ENCODE data around the gene DIRAS1. TPM values are rescaled to one million over a fixed set of nuclear protein-coding genes. Genes with fewer than 3 reads are reported as not detected.

Gene DIRAS1
- total and polyA plus RNA-seq, 2 of the 4 experiments (the other 2 are of a cell fraction): 1.4 to 10.3 TPM

- Histone ChIP-seq H2BK5ac (ENCODE audit: low read depth, low read length, poor library complexity, severe bottlenecking) (no peak overlapping the region), H4K91ac (ENCODE audit: insufficient read depth, low read depth, low read length) (no peak overlapping the region), H2AK5ac (ENCODE audit: low read depth, low read length) (no peak overlapping the region), H4K5ac (ENCODE audit: low read depth, low read length) (no peak overlapping the region), H3K9me3 (ENCODE audit: control insufficient read depth, insufficient read depth, low read length) (no peaks in the 10 kb centered on the region), H3K9me1 (ENCODE audit: insufficient read depth, low read length) (no peaks in the 10 kb centered on the region), H4K20me1 (ENCODE audit: insufficient read depth, low read length) (no peaks in the 10 kb centered on the region; the same call in none of the 2 replicates), H2BK15ac (ENCODE audit: low read depth, low read length) (no peak overlapping the region), H2AFZ (replicated peaks; ENCODE audit: low read length, poor library complexity) (no peak overlapping the region), H3K27me3 (ENCODE audit: control insufficient read depth, insufficient read depth, low read length) (peaks cover 14% of the 10 kb centered on the region), H3K56ac (ENCODE audit: extremely low read depth, insufficient read depth, low read length) (no peak overlapping the region), H2BK20ac (ENCODE audit: low read depth, low read length) (no peak overlapping the region), H3K18ac (ENCODE audit: low read depth, low read length) (no peak overlapping the region), H3K27ac (ENCODE audit: insufficient read depth, low read length) (no peak overlapping the region), H4K8ac (ENCODE audit: low read depth in 2 of 2, low read length in 2 of 2) (no peak overlapping the region), H3K14ac (replicated peaks; ENCODE audit: low read depth, low read length) (no peak overlapping the region), H3K4me1 (ENCODE audit: control insufficient read depth, insufficient read depth, low read length) (no peaks in the 10 kb centered on the region), H3K9ac (ENCODE audit: low read depth, low read length) (no peak overlapping the region), H3K4me2 (ENCODE audit: low read depth, low read length) (no peak overlapping the region), H3K36me3 (ENCODE audit: control insufficient read depth, insufficient read depth, low read length) (peaks cover 10% of the 10 kb centered on the region), H3K79me1 (ENCODE audit: low read depth in 1 of 2, low read length in 2 of 2) (no peaks in the 10 kb centered on the region; a peak in 1 of 4 replicates), H3K4me3 (ENCODE audit: insufficient read depth, low read depth, low read length) (no peak overlapping the region), H3K23ac (ENCODE audit: low read depth, low read length) (no peak overlapping the region), H2AK9ac (replicated peaks; ENCODE audit: low read depth, low read length, poor library complexity) (no peak overlapping the region), H2BK120ac (ENCODE audit: low read depth, low read length) (no peak overlapping the region), H3K4ac (ENCODE audit: low read depth, low read length) (no peak overlapping the region)
- BruUV-seq (replicated peaks): no TSS peak
- dilution Hi-C loops (cut with HindIII; ENCODE audit: low sequenced_read_pairs, unreplicated experiment): no loop called here
- POLR2A ChIA-PET (ENCODE audit: unreplicated experiment): no interaction called here
- no peak for ATAC-seq (ENCODE audit: low read depth)
- in situ Hi-C loops (cut with MboI; ENCODE audit: low sequenced_read_pairs): no loop called here
- no peak for DNase-seq
- CTCF ChIA-PET: interaction anchor here (0.5 kb wide), 1 partner anchor 25 kb away, joined by 3 read pairs; no protein-coding TSS in a partner anchor
- intact Hi-C loops (cut with micrococcal nuclease): no loop called here
- WGBS, 2 experiments (ENCODE audit: extremely low coverage in 2 of 2, insufficient read length in 1 of 2): 90% methylated on average over 6 of the region's 26 CpGs; no CpG with 5 or more reads in 1 of the 2 experiments
- TF ChIP-seq MAFK (IDR thresholded peaks at IDR 0.05; ENCODE audit: low read depth, low read length) (no peak), CHD1 (IDR thresholded peaks at IDR 0.05; ENCODE audit: low read depth, low read length) (no peak), POLR2A (IDR thresholded peaks at IDR 0.05; ENCODE audit: low read depth, low read length) (no peak), BHLHE40 (IDR thresholded peaks at IDR 0.05; ENCODE audit: low read depth, low read length) (no peak)
These were observed 9.0 kb upstream of the DIRAS1 start for GRCh38 chr19:2729943-2730818.
